GM19397 (cell line): ENCODE results near the gene AR.
"Not testable (repeated sequence)": the region's sequence is repeated elsewhere in the genome, so short reads cannot be mapped to it uniquely, and the experiment has no call there.

Experiments used
- ATAC-seq: cut with Tn5 transposase; IDR thresholded peaks from one replicate; pipeline ENCODE4 v1.9.1; 2021; ENCODE audit warnings: mild to moderate bottlenecking, moderate library complexity; ENCODE audit not compliant: unreplicated experiment

Gene AR

GRCh38 chrX:67622053-67622585, 78.3 kb downstream of the AR start:
- ATAC-seq, result no peak

DNA sequence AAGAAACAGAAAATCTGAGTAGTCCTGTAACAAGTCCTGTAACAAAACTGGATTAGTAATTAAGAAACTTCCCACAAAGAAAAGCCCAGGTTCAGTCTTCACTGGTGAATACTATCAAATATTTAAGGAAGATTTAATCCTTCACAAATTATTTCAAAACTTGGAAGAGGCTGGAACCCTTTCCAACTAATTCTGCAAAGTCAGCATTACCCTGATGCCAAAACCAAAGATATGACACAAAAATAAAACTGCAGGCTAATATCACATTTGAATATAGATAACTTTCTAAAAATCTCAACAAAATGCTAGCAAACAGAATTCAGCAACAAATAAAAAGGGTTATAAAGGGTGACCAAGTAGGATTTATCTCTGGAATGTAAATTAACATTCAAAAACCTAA, 80.5 kb downstream of the AR start:
- no peak for ATAC-seq

GRCh38 chrX:67635424-67635823, 91.6 kb downstream of the AR start:
- no peak for ATAC-seq

DNA sequence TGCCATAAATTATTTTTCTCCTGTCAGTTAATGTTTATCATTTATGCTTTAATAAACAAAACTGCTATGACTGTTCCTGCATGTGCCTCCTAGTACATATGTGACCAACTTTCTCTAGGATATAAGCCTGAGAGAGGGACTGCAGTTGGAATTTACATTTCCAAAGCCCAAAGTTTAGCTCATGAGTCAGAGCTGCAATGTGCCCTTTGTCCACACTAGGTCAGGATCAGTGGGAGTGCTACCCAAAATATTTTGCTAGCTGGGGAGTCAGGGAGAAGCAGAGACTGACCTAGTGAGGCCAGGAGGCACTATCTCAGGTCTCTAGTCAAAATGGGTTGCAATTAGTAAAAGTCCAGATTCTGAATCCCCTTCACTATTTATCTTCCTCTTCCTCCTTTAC, 92.7 kb downstream of the AR start:
- ATAC-seq, result no peak

- ATAC-seq, result not testable (repeated sequence)
These were observed 93.5 kb downstream of the AR start for GRCh38 chrX:67637293-67637692.

DNA sequence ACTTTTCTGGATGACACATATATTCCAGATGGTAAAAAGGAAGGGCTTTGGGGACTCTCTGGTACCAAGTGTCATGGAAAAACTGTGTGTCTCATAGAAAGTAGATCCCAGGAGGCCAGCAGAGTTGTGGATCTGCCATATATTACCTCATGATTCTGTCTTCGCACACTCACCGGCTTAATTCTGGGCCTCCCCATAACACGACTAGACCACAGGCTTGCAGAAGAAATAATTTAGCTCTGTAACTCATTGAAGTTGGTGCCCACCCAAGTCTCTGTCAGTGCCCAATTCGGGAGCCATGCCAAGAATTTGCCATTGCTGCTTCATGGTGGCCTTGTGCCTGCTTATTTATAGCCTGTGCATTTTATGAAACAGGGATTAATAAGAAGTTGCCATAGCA, 104.5 kb downstream of the AR start:
- no peak for ATAC-seq

DNA sequence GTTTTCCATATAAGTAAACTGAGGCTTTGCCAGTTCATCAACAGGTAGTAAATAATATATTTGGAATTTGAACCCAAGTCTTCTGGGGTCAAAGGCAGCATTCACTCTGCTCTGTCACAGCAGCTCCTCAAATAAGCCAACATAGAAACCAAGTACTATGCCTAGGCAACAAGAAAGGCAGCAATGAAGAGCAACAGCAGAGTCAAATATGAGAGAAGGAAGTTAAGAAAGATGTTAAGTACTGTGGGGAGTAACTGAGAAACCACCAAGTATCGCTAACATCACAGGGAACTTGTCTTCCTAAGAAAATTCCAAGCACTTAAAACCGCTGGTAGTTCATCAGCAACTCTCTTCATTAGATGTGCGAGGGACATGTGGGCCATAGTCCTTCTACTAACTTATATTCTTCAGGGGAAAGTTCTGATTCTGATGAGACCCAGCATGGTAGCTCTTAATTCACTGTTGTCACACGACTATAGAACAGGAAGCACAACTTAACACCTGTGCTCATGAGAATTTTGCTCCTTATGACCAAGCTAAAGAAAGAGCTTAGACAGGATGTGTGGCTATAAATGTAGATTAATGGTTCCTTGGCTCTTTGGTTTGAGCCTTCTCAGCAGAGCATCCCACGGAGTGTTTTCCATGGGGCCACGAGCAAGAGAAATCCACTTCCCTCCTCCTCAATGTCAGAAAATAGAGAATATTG, 107.8 kb downstream of the AR start:
- no peak for ATAC-seq

DNA sequence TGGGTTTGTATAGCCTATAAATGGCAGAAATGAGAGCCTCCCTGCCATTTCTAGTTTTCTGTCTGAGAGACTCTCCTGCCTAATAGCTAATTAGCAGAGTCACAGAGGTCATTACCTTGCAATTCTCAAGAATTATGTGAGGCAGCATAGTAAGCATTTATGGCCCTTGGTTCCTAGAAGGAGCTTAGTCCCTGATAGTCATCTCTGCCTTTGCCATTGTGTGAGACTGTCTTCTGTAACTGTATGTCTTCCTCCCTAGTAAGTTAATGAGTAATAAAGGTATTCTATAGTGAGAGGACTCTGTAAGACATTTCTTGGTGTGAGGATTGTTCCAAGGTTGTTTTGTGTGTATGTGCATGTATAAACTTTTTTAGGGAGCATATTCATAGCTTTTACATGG, 108.7 kb downstream of the AR start:
- ATAC-seq, result no peak

- no peak for ATAC-seq
These were observed 110.5 kb downstream of the AR start for GRCh38 chrX:67654301-67654700.

GRCh38 chrX:67665583-67665982, 121.8 kb downstream of the AR start:
- no peak for ATAC-seq

DNA sequence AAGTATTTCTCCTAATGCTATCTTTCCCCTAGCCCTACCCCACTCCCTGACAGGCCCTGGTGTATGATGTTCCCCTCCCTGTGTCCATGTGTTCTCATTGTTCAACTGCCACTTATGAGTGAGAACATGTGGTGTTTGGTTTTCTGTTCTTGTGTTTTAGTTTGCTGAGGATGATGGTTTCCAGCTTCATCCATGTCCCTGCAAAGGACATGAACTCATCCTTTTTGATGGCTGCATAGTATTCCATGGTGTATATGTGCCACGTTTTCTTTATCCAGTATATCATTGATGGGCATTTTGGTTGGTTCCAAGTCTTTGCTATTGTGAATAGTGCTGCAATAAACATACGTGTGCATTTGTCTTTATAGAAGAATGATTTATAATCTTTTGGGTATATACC, 126.9 kb downstream of the AR start:
- not testable (repeated sequence) for ATAC-seq

- ATAC-seq, result no peak
These were observed 130.0 kb downstream of the AR start for GRCh38 chrX:67673741-67674274.

- no peak for ATAC-seq
These were observed 130.9 kb downstream of the AR start for GRCh38 chrX:67674741-67675140.

- no peak for ATAC-seq
These were observed 140.3 kb downstream of the AR start for GRCh38 chrX:67684136-67684535.

GRCh38 chrX:67692246-67692645, 148.4 kb downstream of the AR start:
- no peak for ATAC-seq

GRCh38 chrX:67693928-67694327, 150.1 kb downstream of the AR start:
- no peak for ATAC-seq

GRCh38 chrX:67697452-67697851, 153.6 kb downstream of the AR start:
- ATAC-seq, result no peak

GRCh38 chrX:67700602-67701001, 156.8 kb downstream of the AR start:
- no peak for ATAC-seq

DNA sequence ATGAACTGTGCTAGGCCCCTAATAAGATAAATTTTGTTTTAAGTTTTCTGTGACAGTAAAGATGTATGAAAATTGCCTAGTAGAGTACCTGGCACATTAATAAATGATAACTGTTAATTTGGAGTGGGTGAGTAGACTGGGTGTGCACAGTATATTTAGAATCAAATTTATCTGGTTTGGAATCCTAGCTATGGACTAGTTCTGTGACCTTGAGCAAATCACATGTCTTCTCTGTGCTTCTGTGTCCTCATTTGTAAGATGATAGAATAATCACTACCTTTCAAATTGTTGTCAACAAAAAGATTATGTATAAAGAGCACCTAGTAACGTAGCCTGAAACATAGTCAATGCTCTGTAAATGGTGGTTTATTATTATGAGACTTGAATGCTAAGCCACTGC, 170.2 kb downstream of the AR start:
- no peak for ATAC-seq

GRCh38 chrX:67717571-67717970, 173.8 kb downstream of the AR start:
- ATAC-seq, result no peak

DNA sequence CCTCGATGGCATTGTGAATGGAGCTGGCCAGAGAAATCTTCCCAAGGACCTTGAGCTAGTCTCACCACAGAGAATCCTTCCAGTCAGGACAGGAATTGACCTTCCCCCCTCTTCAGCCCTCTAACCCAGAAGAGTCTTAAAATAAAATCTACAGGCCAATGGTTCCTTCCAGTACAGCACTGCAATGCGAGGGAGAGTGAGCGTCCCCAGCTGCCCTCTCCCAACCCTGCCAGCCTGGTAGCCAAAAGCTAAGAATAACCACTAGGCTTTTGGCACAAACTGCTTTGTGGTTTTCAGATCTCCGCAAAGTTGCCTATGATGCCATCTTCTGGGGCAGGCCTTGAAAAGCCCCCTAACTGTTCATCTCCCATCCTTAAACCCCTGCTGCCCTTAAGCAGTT, 175.1 kb downstream of the AR start:
- ATAC-seq, result no peak

GRCh38 chrX:67720344-67720743, 176.5 kb downstream of the AR start:
- ATAC-seq, result no peak

DNA sequence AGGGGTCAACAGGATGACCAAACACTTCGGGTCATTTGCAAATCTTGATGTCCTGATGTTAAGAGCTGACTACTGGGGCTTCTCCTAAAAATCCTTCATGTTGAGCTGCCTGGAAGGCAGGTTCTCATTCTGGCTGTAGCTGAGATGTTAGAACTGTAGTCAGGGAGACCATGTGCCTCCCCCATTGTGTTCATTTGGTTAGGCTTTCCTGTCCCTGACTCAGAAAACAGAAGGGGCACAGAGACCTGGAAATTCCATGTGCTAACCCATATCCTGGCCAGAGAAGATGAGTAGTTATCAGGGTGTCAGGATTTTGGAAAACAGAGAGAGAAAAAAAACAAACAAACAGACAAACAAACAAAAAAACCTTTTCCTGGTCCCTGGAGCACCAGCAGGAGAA, 177.5 kb downstream of the AR start:
- no peak for ATAC-seq
